Left ventricle myocardium inferior (tissue), 1 donor: Measurements from ENCODE around the gene ADGRF3. TPM values are rescaled to one million over a fixed set of nuclear protein-coding genes. Genes with fewer than 3 reads are reported as not detected.
A peak's percentile ranks its signal among the peaks of the same experiment; 100 is the strongest.

ENCODE experiments used
- DNase-seq: peaks from one replicate; pipeline ENCODE4 v3.0.0-alpha.2; 2020
- H3K27ac ChIP-seq: fragments of 200-600 bp; replicated peaks from 2 replicates; pipeline ENCODE4 v1.8.0; 2021
- H3K27me3 ChIP-seq: fragments of 200-600 bp; 2 replicates; pipeline ENCODE4 v1.8.0; 2021; ENCODE audit warnings: low read depth
- H3K36me3 ChIP-seq: fragments of 200-600 bp; 2 replicates; pipeline ENCODE4 v1.8.0; 2021
- H3K4me1 ChIP-seq: fragments of 200-600 bp; 2 replicates; pipeline ENCODE4 v1.8.0; 2021
- H3K4me3 ChIP-seq: fragments of 200-600 bp; 2 replicates; pipeline ENCODE4 v1.8.0; 2021; ENCODE audit warnings: mild to moderate bottlenecking, moderate library complexity
- H3K9me3 ChIP-seq: fragments of 200-600 bp; replicated peaks from 2 replicates; pipeline ENCODE4 v1.8.0; 2021
- intact Hi-C: fragments of 100-400 bp; cut with micrococcal nuclease; formaldehyde crosslinking; loops from one replicate; pipeline ENCODE4 v1.11.0; 2022
- total RNA-seq: library from RNA; stranded (reverse); fragmentation: NEBNext Ultra II Directional; extraction: Animal tissue kit (Norgen Biotek cat#: 25700); gene quantifications from one replicate; pipeline ENCODE4 v1.2.1, GENCODE V29; 2021
- TF ChIP-seq, protein P1 (sequence below): fragments of 200-600 bp; IDR thresholded peaks from 2 replicates; pipeline ENCODE4 v1.8.0; 2021; ENCODE audit warnings: antibody characterized with exemption, mild to moderate bottlenecking, borderline replicate concordance
- donor health status: DM: no; HTN: yes; CAD: no; lungs with severe emphysema.

The ADGRF3 gene
- total RNA-seq, 1 donor from 2014 or later: not detected

- DNase-seq: no peak
- H3K9me3 ChIP-seq: no peaks in the 10 kb centered on the region
- H3K27ac ChIP-seq: peak overlapping the region; percentile 78
- H3K27me3 ChIP-seq: no peaks in the 10 kb centered on the region
- H3K36me3 ChIP-seq: no peaks in the 10 kb centered on the region
- H3K4me1 ChIP-seq: peaks cover 26% of the 10 kb centered on the region
- intact Hi-C loops: no loop called here
- H3K4me3 ChIP-seq: peak overlapping the region; percentile 73
- TF ChIP-seq, protein P1, sequence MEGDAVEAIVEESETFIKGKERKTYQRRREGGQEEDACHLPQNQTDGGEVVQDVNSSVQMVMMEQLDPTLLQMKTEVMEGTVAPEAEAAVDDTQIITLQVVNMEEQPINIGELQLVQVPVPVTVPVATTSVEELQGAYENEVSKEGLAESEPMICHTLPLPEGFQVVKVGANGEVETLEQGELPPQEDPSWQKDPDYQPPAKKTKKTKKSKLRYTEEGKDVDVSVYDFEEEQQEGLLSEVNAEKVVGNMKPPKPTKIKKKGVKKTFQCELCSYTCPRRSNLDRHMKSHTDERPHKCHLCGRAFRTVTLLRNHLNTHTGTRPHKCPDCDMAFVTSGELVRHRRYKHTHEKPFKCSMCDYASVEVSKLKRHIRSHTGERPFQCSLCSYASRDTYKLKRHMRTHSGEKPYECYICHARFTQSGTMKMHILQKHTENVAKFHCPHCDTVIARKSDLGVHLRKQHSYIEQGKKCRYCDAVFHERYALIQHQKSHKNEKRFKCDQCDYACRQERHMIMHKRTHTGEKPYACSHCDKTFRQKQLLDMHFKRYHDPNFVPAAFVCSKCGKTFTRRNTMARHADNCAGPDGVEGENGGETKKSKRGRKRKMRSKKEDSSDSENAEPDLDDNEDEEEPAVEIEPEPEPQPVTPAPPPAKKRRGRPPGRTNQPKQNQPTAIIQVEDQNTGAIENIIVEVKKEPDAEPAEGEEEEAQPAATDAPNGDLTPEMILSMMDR: no peak
Observed at GRCh38 chr2:26300234-26300925, 46.2 kb downstream of the ADGRF3 start.

GRCh38 chr2:26299471-26300101, 47.0 kb downstream of the ADGRF3 start:
- intact Hi-C loops: no loop called here
- H3K36me3 ChIP-seq: no peaks in the 10 kb centered on the region
- H3K4me3 ChIP-seq: peak overlapping the region; percentile 73
- H3K4me1 ChIP-seq: peaks cover 26% of the 10 kb centered on the region
- no peaks in the 10 kb centered on the region for H3K9me3 ChIP-seq
- no peaks in the 10 kb centered on the region for H3K27me3 ChIP-seq
- TF ChIP-seq, protein P1: no peak
- H3K27ac ChIP-seq: peak overlapping the region; percentile 78
- no peak for DNase-seq

GRCh38 chr2:26298638-26299393, 47.8 kb downstream of the ADGRF3 start:
- peak overlapping the region; percentile 73 for H3K4me3 ChIP-seq
- intact Hi-C loops: no loop called here
- no peaks in the 10 kb centered on the region for H3K36me3 ChIP-seq
- no peak for DNase-seq
- TF ChIP-seq, protein P1: no peak
- H3K27ac ChIP-seq: peak overlapping the region; percentile 78
- H3K4me1 ChIP-seq: peaks cover 26% of the 10 kb centered on the region
- H3K9me3 ChIP-seq: no peaks in the 10 kb centered on the region
- no peaks in the 10 kb centered on the region for H3K27me3 ChIP-seq

GRCh38 chr2:26298286-26298637, 48.3 kb downstream of the ADGRF3 start:
- TF ChIP-seq, protein P1: no peak
- no peak for DNase-seq
- Histone ChIP-seq H3K27ac (peak overlapping the region; percentile 78), H3K4me1 (peaks cover 26% of the 10 kb centered on the region), H3K36me3 (no peaks in the 10 kb centered on the region), H3K27me3 (no peaks in the 10 kb centered on the region), H3K9me3 (no peaks in the 10 kb centered on the region), H3K4me3 (peak overlapping the region; percentile 73)
- intact Hi-C loops: no loop called here

- TF ChIP-seq, protein P1: no peak
- peaks cover 26% of the 10 kb centered on the region for H3K4me1 ChIP-seq
- intact Hi-C loops: no loop called here
- no peak for DNase-seq
- no peaks in the 10 kb centered on the region for H3K27me3 ChIP-seq
- H3K27ac ChIP-seq: no peak overlapping the region
- H3K36me3 ChIP-seq: no peaks in the 10 kb centered on the region
- no peaks in the 10 kb centered on the region for H3K9me3 ChIP-seq
- H3K4me3 ChIP-seq: no peak overlapping the region
Observed at GRCh38 chr2:26297061-26297460, 49.5 kb downstream of the ADGRF3 start.
